B cell (primary cell): ENCODE data around the gene ESYT2. TPM values are rescaled to one million over a fixed set of nuclear protein-coding genes. Genes with fewer than 3 reads are reported as not detected.

Experiments
- ATAC-seq: fragments of 200-7000 bp; cut with Tn5 transposase; one replicate; pipeline ENCODE4 v1.10.0; 2021; ENCODE audit warnings: low read depth, mild to moderate bottlenecking, moderate number of reproducible peaks, moderate library complexity
- CTCF ChIA-PET: fragments of 350-600 bp; sonication (Branson Sonifier 250); formaldehyde crosslinking; loops from one replicate; lab custom pipeline; 2021; ENCODE audit warnings: antibody characterized with exemption, inconsistent platforms; lab: Charles Lee
- POLR2A ChIA-PET: fragments of 350-600 bp; sonication (Branson Sonifier 250); formaldehyde crosslinking; loops from one replicate; lab custom pipeline; 2021; ENCODE audit warnings: antibody characterized with exemption; lab: Charles Lee
- DNase-seq: peaks from one replicate; pipeline ENCODE4 v3.0.0; 2013
- H2AFZ ChIP-seq: 2 replicates; pipeline ENCODE4 v1.6.1; 2012; ENCODE audit warnings: mild to moderate bottlenecking, low read depth, low read length; ENCODE audit not compliant: insufficient read depth, poor library complexity, severe bottlenecking
- H3K27ac ChIP-seq, 2 donors: 1 replicate in 1 of 2; 2 replicates in 1 of 2; pipeline ENCODE4 v1.5.1; 2012 to 2013; ENCODE audit warnings: low read length in 2 of 2, mild to moderate bottlenecking in 2 of 2, moderate library complexity in 1 of 2
- H3K27me3 ChIP-seq, 4 experiments: fragments of 200-600 bp in 1 of 4; sonication (generic) in 1 of 4; replicated peaks in 1 of 4; 1 replicate in 2 of 4; 2 replicates in 2 of 4; pipeline versions ENCODE4 v1.6.1 to v1.7.0; 2013 to 2016; ENCODE audit warnings: low read length in 3 of 4, mild to moderate bottlenecking in 2 of 4, mixed read lengths in 1 of 4, moderate library complexity in 1 of 4; ENCODE audit not compliant: insufficient read depth in 4 of 4, control insufficient read depth in 3 of 4; ENCODE audit errors: control extremely low read depth in 1 of 4
- H3K36me3 ChIP-seq, 2 experiments: replicated peaks in 1 of 2; 1 replicate in 1 of 2; 2 replicates in 1 of 2; pipeline versions ENCODE4 v1.6.1 to v1.7.1; 2013; ENCODE audit warnings: low read length in 1 of 2; ENCODE audit not compliant: insufficient read depth in 2 of 2, control insufficient read depth in 1 of 2; ENCODE audit errors: control extremely low read depth in 1 of 2, extremely low read depth in 1 of 2
- H3K4me1 ChIP-seq, 2 donors: fragments of 200-600 bp in 1 of 2; sonication (generic) in 1 of 2; 1 replicate in 1 of 2; 2 replicates in 1 of 2; pipeline versions ENCODE4 v1.5.1 to v1.6.1; 2013 to 2017; ENCODE audit warnings: low read length in 2 of 2; ENCODE audit not compliant: control insufficient read depth in 2 of 2, insufficient read depth in 2 of 2
- H3K4me2 ChIP-seq: replicated peaks from 2 replicates; pipeline ENCODE3; 2012; ENCODE audit warnings: mild to moderate bottlenecking, low read depth, low read length; ENCODE audit not compliant: poor library complexity, severe bottlenecking
- H3K4me3 ChIP-seq, 5 experiments: fragments of 200-600 bp in 1 of 5; sonication (generic) in 1 of 5; 1 replicate in 3 of 5; 2 replicates in 2 of 5; pipeline versions ENCODE4 v1.5.1 to v1.7.0; 2011 to 2016; ENCODE audit warnings: low read length in 4 of 5, mild to moderate bottlenecking in 4 of 5, low read depth in 2 of 5, control low read depth in 1 of 5, moderate library complexity in 1 of 5; ENCODE audit not compliant: insufficient read depth in 1 of 5; ENCODE audit errors: control extremely low read depth in 1 of 5, extremely low read depth in 1 of 5
- H3K79me2 ChIP-seq: fragments of 200-600 bp; sonication (generic); one replicate; pipeline ENCODE4 v1.6.0; 2016; ENCODE audit warnings: low read length; ENCODE audit not compliant: control insufficient read depth, insufficient read depth
- H3K9ac ChIP-seq: fragments of 200-600 bp; sonication (generic); 2 replicates; pipeline ENCODE4 v1.6.1; 2017; ENCODE audit warnings: mild to moderate bottlenecking, low read length, moderate library complexity
- H3K9me3 ChIP-seq, 3 donors: one replicate each; pipeline versions ENCODE4 v1.6.1 to v1.7.1; 2013; ENCODE audit warnings: low read length in 2 of 3; ENCODE audit not compliant: control insufficient read depth in 2 of 3, insufficient read depth in 1 of 3; ENCODE audit errors: control extremely low read depth in 1 of 3
- H4K20me1 ChIP-seq: 2 replicates; pipeline ENCODE4 v1.6.0; 2012; ENCODE audit warnings: mild to moderate bottlenecking, low read length; ENCODE audit not compliant: insufficient read depth, control insufficient read depth, poor library complexity, severe bottlenecking
- H3K27ac Mint-ChIP-seq: one replicate; pipeline ENCODE4 v1.8.0; 2021; ENCODE audit warnings: mixed read lengths
- H3K27me3 Mint-ChIP-seq: one replicate; pipeline ENCODE4 v1.8.0; 2021; ENCODE audit warnings: mixed read lengths
- H3K4me1 Mint-ChIP-seq: one replicate; pipeline ENCODE4 v1.8.0; 2021; ENCODE audit warnings: mixed read lengths
- H3K4me3 Mint-ChIP-seq: one replicate; pipeline ENCODE4 v1.8.0; 2021; ENCODE audit warnings: mixed read lengths
- H3K9me3 Mint-ChIP-seq: one replicate; pipeline ENCODE4 v1.8.0; 2022; ENCODE audit warnings: mixed read lengths; ENCODE audit not compliant: insufficient read depth
- CTCF ChIP-seq: fragments of 200-600 bp; IDR thresholded peaks from one replicate; pipeline ENCODE4 v1.8.0; 2022; ENCODE audit warnings: antibody characterized with exemption, mild to moderate bottlenecking
- EZH2 ChIP-seq: IDR thresholded peaks from 2 replicates; pipeline ENCODE4 v1.6.1; 2012; ENCODE audit warnings: borderline replicate concordance, low read depth, mild to moderate bottlenecking, moderate library complexity, low read length; ENCODE audit not compliant: insufficient read depth, poor library complexity, severe bottlenecking
- WGBS: methylation state at CpG from one replicate; pipeline ENCODE4 v1.1.5; 2013; ENCODE audit warnings: missing lambda C conversion rate; ENCODE audit not compliant: insufficient coverage; 5-methylcytosine and 5-hydroxymethylcytosine counted together
- intact Hi-C: fragments of 100-400 bp; cut with micrococcal nuclease; formaldehyde crosslinking; loops from one replicate; pipeline ENCODE4 v1.10.0; 2022
- polyA plus RNA-seq: library from polyadenylated mRNA; depleted of rRNA; stranded (reverse); fragments of >200 nt; gene quantifications from 2 replicates; pipeline ENCODE4 v1.2.3, GENCODE V29; 2012
- total RNA-seq, 2 donors: library from RNA; stranded (reverse); fragments of 120-200 nt in 1 of 2; gene quantifications; 1 replicate in 1 of 2; 2 replicates in 1 of 2; pipeline versions ENCODE4 v1.2.3 to v1.2.4, GENCODE V29; 2013 to 2022

The ESYT2 gene
- total and polyA plus RNA-seq, 2 donors (not counting 1 experiment from before 2014, with no cell fraction given): 12.0 to 34.2 TPM

GRCh38 chr7:158818325-158819213, 10.7 kb downstream of the ESYT2 start:
- Histone ChIP-seq H3K9me3 (no peaks in the 10 kb centered on the region), H2AFZ (no peak overlapping the region), H3K4me2 (peak overlapping the region; percentile 63), H3K27me3 (no peaks in the 10 kb centered on the region), H3K27ac (peak overlapping the region; percentile 70 to 83), H3K4me3 (peak overlapping the region in 3 of 5 experiments; percentile 0 to 27 (median 15)), H3K9ac (peak overlapping the region; percentile 10), H3K4me1 (peaks cover 31 to 43% of the 10 kb centered on the region in 2 donors), H3K79me2 (peaks cover 88% of the 10 kb centered on the region), H3K36me3 (no peaks in the 10 kb centered on the region), H4K20me1 (peaks cover 11% of the 10 kb centered on the region)
- Mint-ChIP-seq H3K27ac (peak overlapping the region; percentile 77), H3K27me3 (no peaks in the 10 kb centered on the region), H3K4me1 (peaks cover 61% of the 10 kb centered on the region), H3K4me3 (peak overlapping the region; percentile 52), H3K9me3 (no peaks in the 10 kb centered on the region)
- ATAC-seq (peak; percentile 83), DNase-seq (peak; percentile 88)
- WGBS: 43% methylated on average over 8 of the region's 15 CpGs
- CTCF ChIA-PET: interaction anchor here (1.0 kb wide), 1 partner anchor 159 kb away, joined by 3 read pairs; no protein-coding TSS in a partner anchor
- intact Hi-C loops: loop anchor here (1.0 kb wide), 1 partner anchor 11 kb away; the partner anchor contains the start of gene ESYT2
- POLR2A ChIA-PET: no interaction called here
- TF ChIP-seq CTCF (no peak), EZH2 (no peak)

GRCh38 chr7:158816995-158817394, 12.3 kb downstream of the ESYT2 start:
- Histone ChIP-seq H3K9me3 (no peaks in the 10 kb centered on the region), H3K27ac (peak overlapping the region in 1 of 2 donors; percentile 83), H2AFZ (no peak overlapping the region), H3K9ac (no peak overlapping the region), H3K27me3 (no peaks in the 10 kb centered on the region), H3K36me3 (no peaks in the 10 kb centered on the region), H3K79me2 (peaks cover 85% of the 10 kb centered on the region), H3K4me1 (peaks cover 42 to 52% of the 10 kb centered on the region in 2 donors), H3K4me2 (no peak overlapping the region), H4K20me1 (peaks cover 11% of the 10 kb centered on the region), H3K4me3 (no peak overlapping the region)
- no peak for TF ChIP-seq CTCF
- no peak for TF ChIP-seq EZH2
- Mint-ChIP-seq H3K27me3 (no peaks in the 10 kb centered on the region), H3K4me3 (no peak overlapping the region), H3K27ac (peak overlapping the region; percentile 39), H3K4me1 (peaks cover 74% of the 10 kb centered on the region), H3K9me3 (no peaks in the 10 kb centered on the region)
- intact Hi-C loops: no loop called here
- ATAC-seq (no peak), DNase-seq (no peak)
- CTCF ChIA-PET: no interaction called here
- WGBS: 86% methylated on average over 2 of the region's 2 CpGs
- POLR2A ChIA-PET: no interaction called here
